HCT116 (cell line): ENCODE measurements around the gene RPS6KA2. TPM values are rescaled to one million over a fixed set of nuclear protein-coding genes. Genes with fewer than 3 reads are reported as not detected.

Source experiments
- ATAC-seq: fragments of 200-7000 bp; cut with Tn5 transposase; 2 replicates; pipeline ENCODE4 v1.9.1; 2020; ENCODE audit warnings: mild to moderate bottlenecking, moderate library complexity
- BruUV-seq: library from RNA; stranded (reverse); fragments of 400-500 nt; replicated peaks from 2 replicates; lab custom pipeline; 2021; lab: Mats Ljungman, UMichigan
- CTCF ChIA-PET: fragments of 300-600 bp; sonication (Branson Sonifier 250); formaldehyde crosslinking; loops from one replicate; lab custom pipeline; 2021; ENCODE audit warnings: antibody characterized with exemption; lab: Charles Lee
- POLR2A ChIA-PET: fragments of 300-600, 350-600 bp; sonication (Branson Sonifier 250); formaldehyde crosslinking; loops from one replicate; lab custom pipeline; 2021; ENCODE audit warnings: antibody characterized with exemption; lab: Charles Lee
- RAD21 ChIA-PET, 2 experiments: fragments of 300-600 bp; sonication (Branson Sonifier 250); formaldehyde crosslinking; loops; one replicate each; lab custom pipeline; 2023; ENCODE audit warnings: low total read pairs in 2 of 2; ENCODE audit not compliant: uncharacterized antibody in 2 of 2, unreplicated experiment in 2 of 2, low non-redundant PET in 1 of 2; lab: Charles Lee
- DNase-seq: peaks from one replicate; pipeline ENCODE4 v3.0.0-alpha.2; 2010; ENCODE audit warnings: low read depth, low spot score
- H2AFZ ChIP-seq: fragments of 200-600 bp; shearing (Covaris generic), sonication (generic); 2 replicates; pipeline ENCODE4 v1.6.1; 2017; ENCODE audit warnings: low read depth, mixed run types, mixed read lengths, antibody characterized with exemption, low read length; ENCODE audit not compliant: poor library complexity, severe bottlenecking
- H3K27ac ChIP-seq: 2 replicates; pipeline ENCODE4 v1.5.1; 2012; ENCODE audit warnings: low read depth, low read length
- H3K27me3 ChIP-seq: fragments of 200-600 bp; sonication (generic); 2 replicates; pipeline ENCODE4 v1.6.1; 2016; ENCODE audit warnings: mixed run types, low read length, mixed read lengths; ENCODE audit not compliant: insufficient read depth
- H3K36me3 ChIP-seq, 2 experiments: fragments of 200-500 bp in 1 of 2; fragments of 200-600 bp in 1 of 2; sonication (Bioruptor generic) in 1 of 2; sonication (generic) in 1 of 2; 2 replicates each; pipeline versions ENCODE4 v1.5.1 to v1.6.1; 2014 to 2016; ENCODE audit warnings: low read length in 2 of 2, inconsistent platforms in 1 of 2, mixed read lengths in 1 of 2, mixed run types in 1 of 2; ENCODE audit not compliant: insufficient read depth in 2 of 2, control insufficient read depth in 1 of 2
- H3K4me1 ChIP-seq, 2 experiments: fragments of 200-600 bp in 1 of 2; sonication (generic) in 1 of 2; 2 replicates each; pipeline versions ENCODE4 v1.5.1 to v1.6.1; 2012 to 2017; ENCODE audit warnings: low read length in 2 of 2, inconsistent platforms in 1 of 2, mild to moderate bottlenecking in 1 of 2, mixed read lengths in 1 of 2, mixed run types in 1 of 2, moderate library complexity in 1 of 2; ENCODE audit not compliant: insufficient read depth in 2 of 2, control insufficient read depth in 1 of 2
- H3K4me2 ChIP-seq: fragments of 200-600 bp; sonication (generic); 2 replicates; pipeline ENCODE4 v1.6.1; 2017; ENCODE audit warnings: mixed run types, low read length, mixed read lengths
- H3K4me3 ChIP-seq, 2 experiments: fragments of 200-600 bp in 1 of 2; sonication (generic) in 1 of 2; replicated peaks in 1 of 2; 2 replicates each; pipeline ENCODE4 v1.5.1; 2011 to 2016; ENCODE audit warnings: low read length in 2 of 2, control low read depth in 1 of 2, low read depth in 1 of 2, mild to moderate bottlenecking in 1 of 2, mixed read lengths in 1 of 2, mixed run types in 1 of 2
- H3K79me2 ChIP-seq: fragments of 200-600 bp; sonication (generic); 2 replicates; pipeline ENCODE4 v1.6.1; 2017; ENCODE audit warnings: mild to moderate bottlenecking, mixed run types, low read length, moderate library complexity, mixed read lengths; ENCODE audit not compliant: insufficient read depth
- H3K9ac ChIP-seq: fragments of 200-600 bp; sonication (generic); 2 replicates; pipeline ENCODE4 v1.6.1; 2016; ENCODE audit warnings: low read length, mixed read lengths
- H3K9me2 ChIP-seq: fragments of 200-600 bp; sonication (generic), shearing (Covaris generic); 2 replicates; pipeline ENCODE4 v1.6.1; 2017; ENCODE audit warnings: mixed run types, mild to moderate bottlenecking, moderate library complexity; ENCODE audit not compliant: insufficient read depth
- H3K9me3 ChIP-seq, 2 experiments: fragments of 200-500 bp in 1 of 2; fragments of 200-600 bp in 1 of 2; sonication (Bioruptor generic) in 1 of 2; sonication (generic) in 1 of 2; 2 replicates each; pipeline ENCODE4 v1.6.1; 2014 to 2017; ENCODE audit warnings: low read length in 2 of 2, mixed read lengths in 2 of 2, inconsistent platforms in 1 of 2, low read depth in 1 of 2, mild to moderate bottlenecking in 1 of 2, mixed run types in 1 of 2, moderate library complexity in 1 of 2; ENCODE audit not compliant: control insufficient read depth in 1 of 2, insufficient read depth in 1 of 2
- H4K20me1 ChIP-seq: fragments of 200-600 bp; sonication (generic), shearing (Covaris generic); 2 replicates; pipeline ENCODE4 v1.6.1; 2017; ENCODE audit warnings: mixed run types, mild to moderate bottlenecking, moderate library complexity; ENCODE audit not compliant: insufficient read depth
- ATF3 ChIP-seq: IDR thresholded peaks from 2 replicates; pipeline ENCODE4 v1.6.1; 2012
- CBX3 ChIP-seq: IDR thresholded peaks from 2 replicates; pipeline ENCODE4 v1.6.1; 2012; ENCODE audit warnings: low read depth
- CEBPB ChIP-seq: IDR thresholded peaks from 2 replicates; pipeline ENCODE4 v1.6.1; 2012; ENCODE audit warnings: low read depth
- CTCF ChIP-seq, 3 experiments: fragments of 200-600 bp in 1 of 3; sonication (generic) in 1 of 3; IDR thresholded peaks in 2 of 3; conservative IDR thresholded peaks in 1 of 3; 2 replicates each; pipeline ENCODE4 v1.5.1; 2012 to 2017; ENCODE audit warnings: low read depth in 2 of 3, low read length in 2 of 3, antibody characterized with exemption in 1 of 3, borderline replicate concordance in 1 of 3, control low read depth in 1 of 3, mild to moderate bottlenecking in 1 of 3, mixed read lengths in 1 of 3, mixed run types in 1 of 3, moderate library complexity in 1 of 3; ENCODE audit not compliant: insufficient read depth in 1 of 3
- EGR1 ChIP-seq: IDR thresholded peaks from 2 replicates; pipeline ENCODE4 v1.6.1; 2012; ENCODE audit warnings: low read depth
- ELF1 ChIP-seq: IDR thresholded peaks from 2 replicates; pipeline ENCODE4 v1.6.1; 2012; ENCODE audit warnings: low read depth, borderline replicate concordance
- EZH2 ChIP-seq: fragments of 200-600 bp; sonication (generic); IDR thresholded peaks from 2 replicates; pipeline ENCODE4 v1.6.1; 2017; ENCODE audit warnings: antibody characterized with exemption, mixed run types
- FOSL1 ChIP-seq: IDR thresholded peaks from 2 replicates; pipeline ENCODE4 v1.6.1; 2012; ENCODE audit warnings: low read depth
- MAX ChIP-seq: IDR thresholded peaks from 2 replicates; pipeline ENCODE4 v1.6.1; 2012
- POLR2A ChIP-seq: IDR thresholded peaks from 2 replicates; pipeline ENCODE4 v1.7.0; 2011; ENCODE audit warnings: borderline replicate concordance; ENCODE audit not compliant: insufficient read depth, insufficient read length; ENCODE audit errors: extremely low read depth
- POLR2AphosphoS5 ChIP-seq: IDR thresholded peaks from 2 replicates; pipeline ENCODE4 v1.6.1; 2011; ENCODE audit warnings: mild to moderate bottlenecking, low read depth, low read length, moderate library complexity
- RAD21 ChIP-seq: IDR thresholded peaks from 2 replicates; pipeline ENCODE4 v1.6.1; 2012; ENCODE audit warnings: low read depth, mild to moderate bottlenecking
- SIN3A ChIP-seq: IDR thresholded peaks from 2 replicates; pipeline ENCODE4 v1.6.1; 2012; ENCODE audit warnings: low read depth
- TCF7L2 ChIP-seq: IDR thresholded peaks from 2 replicates; pipeline ENCODE4 v1.7.0; 2011; ENCODE audit warnings: borderline replicate concordance, inconsistent platforms; ENCODE audit not compliant: insufficient read depth, insufficient read length; ENCODE audit errors: extremely low read depth
- ZFX ChIP-seq: fragments of 450-650 bp; IDR thresholded peaks from 2 replicates; pipeline ENCODE4 v1.6.1; 2017
- ZNF274 ChIP-seq: fragments of 200-500 bp; sonication (Bioruptor generic); IDR thresholded peaks from 2 replicates; pipeline ENCODE4 v1.6.1; 2014; ENCODE audit warnings: mild to moderate bottlenecking, low read depth, low read length, inconsistent platforms
- intact Hi-C: fragments of 100-400 bp; cut with micrococcal nuclease; formaldehyde crosslinking; loops from 2 replicates; pipeline ENCODE4 v1.10.0; 2022
- total RNA-seq: library from RNA; stranded (reverse); gene quantifications from one replicate; pipeline ENCODE4 v1.2.1, GENCODE V29; 2021; ENCODE audit not compliant: unreplicated experiment

RPS6KA2 gene
- total RNA-seq, 1 experiment from 2014 or later: 8.5 TPM

GRCh38 chr6:166626177-166627032 is 646 bp downstream of the RPS6KA2 start:
- no TSS peak for BruUV-seq
- CTCF ChIA-PET: no interaction called here

GRCh38 chr6:166625356-166625755 is 1.7 kb downstream of the RPS6KA2 start:
- intact Hi-C loops: loop anchor here (5.0 kb wide), 2 partner anchors 93 to 108 kb away; no protein-coding TSS in a partner anchor
- ATAC-seq: no peak
- Histone ChIP-seq H2AFZ (no peak overlapping the region), H3K27me3 (no peaks in the 10 kb centered on the region), H3K9ac (no peak overlapping the region), H3K79me2 (no peaks in the 10 kb centered on the region), H3K4me3 (no peak overlapping the region), H3K36me3 (no peaks in the 10 kb centered on the region), H3K4me1 (peaks cover 9 to 32% of the 10 kb centered on the region in 2 experiments; a peak in 3 of 4 replicates), H3K27ac (no peak overlapping the region), H4K20me1 (no peaks in the 10 kb centered on the region), H3K9me2 (no peaks in the 10 kb centered on the region), H3K4me2 (no peak overlapping the region), H3K9me3 (no peaks in the 10 kb centered on the region)
- BruUV-seq: TSS peak; percentile 74
- no peak for DNase-seq
- ChIA-PET POLR2A (no interaction called here), CTCF (no interaction called here), RAD21 (no interaction called here)
- TF ChIP-seq POLR2AphosphoS5 (no peak), ZNF274 (no peak), ELF1 (no peak), SIN3A (no peak), EGR1 (no peak), MAX (no peak), CBX3 (no peak), CTCF (IDR thresholded peaks at IDR 0.05 in 2 of 3, conservative IDR thresholded peaks at IDR 0.05 in 1 of 3; ENCODE audit: borderline replicate concordance in 1 of 3, insufficient read depth in 1 of 3, low read depth in 2 of 3, low read length in 2 of 3) (no peak), CEBPB (no peak), RAD21 (no peak), EZH2 (no peak)

More at GRCh38 chr6:166626177-166627032, 646 bp downstream of the RPS6KA2 start:
- TF ChIP-seq ELF1 (no peak), TCF7L2 (no peak), POLR2A (no peak), CBX3 (no peak), CEBPB (no peak), FOSL1 (no peak), EGR1 (no peak), ZFX (no peak), ATF3 (no peak)
- intact Hi-C loops: loop anchor here (5.0 kb wide), 2 partner anchors 94 to 109 kb away; no protein-coding TSS in a partner anchor
- no peak for DNase-seq
- Histone ChIP-seq H3K27ac (peak overlapping the region; percentile 29; the same call in 1 of the 2 replicates), H3K27me3 (no peaks in the 10 kb centered on the region), H2AFZ (no peak overlapping the region), H3K79me2 (no peaks in the 10 kb centered on the region), H3K9ac (peak overlapping the region; percentile 52), H3K4me2 (peak overlapping the region; percentile 89), H4K20me1 (no peaks in the 10 kb centered on the region), H3K4me3 (peak overlapping the region; percentile 48 to 64), H3K4me1 (peaks cover 9 to 32% of the 10 kb centered on the region in 2 experiments; a peak in 3 of 4 replicates), H3K9me2 (no peaks in the 10 kb centered on the region), H3K36me3 (no peaks in the 10 kb centered on the region), H3K9me3 (no peaks in the 10 kb centered on the region)
- POLR2A ChIA-PET: no interaction called here
- RAD21 ChIA-PET: no interaction called here
- peak; percentile 19 for ATAC-seq
